Liver (tissue), 3 donors: ENCODE data around the gene ENC1.

Experiments
- CTCF ChIP-seq: fragments of 150-350 bp; IDR thresholded peaks from 2 replicates; pipeline ENCODE4 v1.5.1; 2017; ENCODE audit warnings: improper control_type of control experiment, low read depth, low read length; ENCODE audit not compliant: missing input control
- SP1 ChIP-seq: IDR thresholded peaks from 2 replicates; pipeline ENCODE4 v1.6.1; 2018; ENCODE audit warnings: antibody characterized with exemption, mild to moderate bottlenecking
- TAF1 ChIP-seq: conservative IDR thresholded peaks from 2 replicates; pipeline ENCODE4 v1.6.1; 2016; ENCODE audit warnings: antibody characterized with exemption, mild to moderate bottlenecking
- donor health status: healthy.
- donor health status: healthy.

DNA sequence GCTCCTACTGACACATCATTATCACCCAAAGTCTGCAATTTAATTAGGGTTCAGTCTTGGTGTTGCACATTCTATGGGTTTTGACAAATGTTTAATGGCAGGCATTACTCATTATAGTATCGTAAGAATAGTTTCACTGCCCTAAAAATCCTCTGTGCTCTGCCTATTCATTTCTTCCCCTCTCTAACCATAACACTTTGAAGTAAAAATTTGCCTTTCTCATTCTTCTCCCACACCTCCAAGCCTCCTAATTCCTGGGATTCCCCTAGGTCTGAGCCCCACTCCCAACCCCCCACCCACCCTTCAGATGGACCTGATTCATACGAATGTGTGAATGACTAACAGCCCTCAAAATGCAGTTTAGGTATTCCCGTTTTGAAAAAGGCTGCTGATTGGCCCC lies 18.4 kb downstream of the ENC1 start:
- TF ChIP-seq TAF1 = no peak
- TF ChIP-seq CTCF = no peak
- TF ChIP-seq SP1 = no peak
